CD4-positive, alpha-beta T cell (primary cell): ENCODE results near the gene KRTAP9-2. TPM values are rescaled to one million over a fixed set of nuclear protein-coding genes. Genes with fewer than 3 reads are reported as not detected.

ENCODE experiments used
- ATAC-seq: fragments of 200-7000 bp; cut with Tn5 transposase; one replicate; pipeline ENCODE4 v1.10.0; 2022; ENCODE audit warnings: mild to moderate bottlenecking; ENCODE audit not compliant: poor library complexity
- CTCF ChIA-PET: fragments of 350-600 bp; sonication (Branson Sonifier 250); formaldehyde crosslinking; loops from one replicate; lab custom pipeline; 2021; ENCODE audit warnings: antibody characterized with exemption, inconsistent platforms; lab: Charles Lee
- POLR2A ChIA-PET: fragments of 350-600 bp; sonication (Branson Sonifier 250); formaldehyde crosslinking; loops from one replicate; lab custom pipeline; 2021; ENCODE audit warnings: antibody characterized with exemption, inconsistent platforms; lab: Charles Lee
- DNase-seq, 14 experiments: peaks; one replicate each; pipeline ENCODE4 v3.0.0-alpha.2; 2013 to 2020; ENCODE audit warnings: mixed read lengths in 2 of 14
- H3K27ac ChIP-seq, 2 donors: one replicate each; pipeline versions ENCODE4 v1.5.1 to v1.7.0; 2013; ENCODE audit warnings: low read length in 2 of 2, low read depth in 1 of 2, mild to moderate bottlenecking in 1 of 2
- H3K27me3 ChIP-seq, 2 experiments: 1 replicate in 1 of 2; 2 replicates in 1 of 2; pipeline versions ENCODE4 v1.6.1 to v1.7.0; 2013; ENCODE audit warnings: low read length in 2 of 2, control low read depth in 1 of 2, mild to moderate bottlenecking in 1 of 2, moderate library complexity in 1 of 2; ENCODE audit not compliant: insufficient read depth in 2 of 2, control insufficient read depth in 1 of 2
- H3K36me3 ChIP-seq: one replicate; pipeline ENCODE4 v1.6.1; 2013; ENCODE audit warnings: low read length, control low read depth; ENCODE audit not compliant: insufficient read depth
- H3K4me1 ChIP-seq: one replicate; pipeline ENCODE4 v1.6.1; 2013; ENCODE audit warnings: low read length, control low read depth; ENCODE audit not compliant: insufficient read depth
- H3K4me3 ChIP-seq: one replicate; pipeline ENCODE4 v1.5.1; 2013; ENCODE audit warnings: mild to moderate bottlenecking, low read length, moderate library complexity
- H3K9me3 ChIP-seq, 2 experiments: 1 replicate in 1 of 2; 2 replicates in 1 of 2; pipeline versions ENCODE4 v1.6.1 to v1.7.0; 2013; ENCODE audit warnings: low read length in 2 of 2, mild to moderate bottlenecking in 2 of 2, control low read depth in 1 of 2, moderate library complexity in 1 of 2; ENCODE audit not compliant: control insufficient read depth in 1 of 2, insufficient read depth in 1 of 2
- H3K27ac Mint-ChIP-seq: one replicate; pipeline ENCODE4 v1.8.0; 2020; ENCODE audit warnings: mixed read lengths
- H3K27me3 Mint-ChIP-seq: one replicate; pipeline ENCODE4 v1.8.0; 2021; ENCODE audit warnings: mixed read lengths
- H3K36me3 Mint-ChIP-seq: one replicate; pipeline ENCODE4 v1.8.0; 2021; ENCODE audit warnings: low read depth, mixed read lengths
- H3K4me1 Mint-ChIP-seq: one replicate; pipeline ENCODE4 v1.8.0; 2021; ENCODE audit warnings: low read depth, mixed read lengths
- H3K4me3 Mint-ChIP-seq: one replicate; pipeline ENCODE4 v1.8.0; 2020; ENCODE audit warnings: mild to moderate bottlenecking, mixed read lengths
- H3K9me3 Mint-ChIP-seq: one replicate; pipeline ENCODE4 v1.8.0; 2020; ENCODE audit warnings: mixed read lengths
- CTCF ChIP-seq: fragments of 200-600 bp; IDR thresholded peaks from one replicate; pipeline ENCODE4 v1.8.0; 2022; ENCODE audit warnings: antibody characterized with exemption, mild to moderate bottlenecking
- intact Hi-C, 2 experiments: fragments of 100-400 bp; cut with DNase I in 1 of 2; cut with micrococcal nuclease in 1 of 2; formaldehyde crosslinking; loops; one replicate each; pipeline versions ENCODE4 v1.15.1 to v1.9.0; 2023 to 2025; cut with DNase I, micrococcal nuclease
- total RNA-seq, 174 experiments: library from RNA in 2 of 174; stranded (reverse) in 2 of 174; gene quantifications; one replicate each; pipeline ENCODE4 v1.2.3 and lab custom pipeline; 2021 to 2026

The KRTAP9-2 gene
- total RNA-seq, 2 experiments from 2014 or later: not detected

GRCh38 chr17:41178341-41178740, 48.1 kb upstream of the KRTAP9-2 start:
- no peak overlapping the region for H3K27ac Mint-ChIP-seq
- H3K4me1 ChIP-seq: no peaks in the 10 kb centered on the region
- no peaks in the 10 kb centered on the region for H3K4me1 Mint-ChIP-seq
- H3K9me3 ChIP-seq: no peaks in the 10 kb centered on the region
- DNase-seq (no peak), ATAC-seq (no peak)
- H3K27ac ChIP-seq: no peak overlapping the region
- H3K27me3 ChIP-seq: no peaks in the 10 kb centered on the region
- ChIA-PET CTCF (no interaction called here), POLR2A (no interaction called here)
- no peaks in the 10 kb centered on the region for H3K27me3 Mint-ChIP-seq
- H3K36me3 ChIP-seq: no peaks in the 10 kb centered on the region
- no peak overlapping the region for H3K4me3 Mint-ChIP-seq
- H3K36me3 Mint-ChIP-seq: no peaks in the 10 kb centered on the region
- no peaks in the 10 kb centered on the region for H3K9me3 Mint-ChIP-seq
- H3K4me3 ChIP-seq: no peak overlapping the region
- TF ChIP-seq CTCF: no peak
- intact Hi-C loops: no loop called here

DNA sequence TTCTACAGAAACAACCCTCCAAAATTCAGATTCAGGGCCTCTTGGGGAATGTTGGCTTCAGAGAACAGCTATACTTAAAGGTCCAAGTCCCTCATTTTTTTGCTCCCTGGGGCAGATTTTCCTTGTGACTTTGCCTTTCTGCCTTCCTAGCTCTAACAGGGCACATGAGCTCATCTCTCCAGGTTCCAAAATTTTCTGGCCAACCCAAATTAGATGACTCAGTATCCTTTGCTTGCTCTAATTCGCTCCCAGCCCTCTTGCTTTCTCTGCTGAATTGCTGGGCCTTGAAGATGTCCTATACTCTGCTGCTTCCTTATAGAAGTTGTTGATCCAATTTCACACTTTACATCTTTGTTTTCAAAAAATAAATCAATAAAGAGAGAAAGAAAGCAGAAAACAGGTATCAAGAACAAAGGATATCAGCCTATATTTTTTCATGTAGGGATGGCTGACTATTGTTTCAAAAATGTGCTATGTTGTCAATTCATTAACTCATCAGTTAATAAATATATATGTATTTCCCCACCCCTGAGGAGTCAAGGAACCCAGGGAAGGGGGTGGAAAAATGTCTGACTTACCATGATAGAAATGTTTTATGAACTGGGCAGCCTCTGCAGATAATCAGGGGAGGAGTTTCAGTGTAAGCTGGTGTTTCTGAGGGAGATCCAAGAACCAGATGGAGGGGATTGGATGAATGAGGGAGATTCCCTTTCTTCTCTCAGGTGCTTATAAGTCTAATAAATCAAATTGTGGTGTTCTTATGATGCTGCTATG, 47.4 kb upstream of the KRTAP9-2 start:
- Mint-ChIP-seq H3K4me3 (no peak overlapping the region), H3K27ac (no peak overlapping the region)
- POLR2A ChIA-PET: no interaction called here

DNA sequence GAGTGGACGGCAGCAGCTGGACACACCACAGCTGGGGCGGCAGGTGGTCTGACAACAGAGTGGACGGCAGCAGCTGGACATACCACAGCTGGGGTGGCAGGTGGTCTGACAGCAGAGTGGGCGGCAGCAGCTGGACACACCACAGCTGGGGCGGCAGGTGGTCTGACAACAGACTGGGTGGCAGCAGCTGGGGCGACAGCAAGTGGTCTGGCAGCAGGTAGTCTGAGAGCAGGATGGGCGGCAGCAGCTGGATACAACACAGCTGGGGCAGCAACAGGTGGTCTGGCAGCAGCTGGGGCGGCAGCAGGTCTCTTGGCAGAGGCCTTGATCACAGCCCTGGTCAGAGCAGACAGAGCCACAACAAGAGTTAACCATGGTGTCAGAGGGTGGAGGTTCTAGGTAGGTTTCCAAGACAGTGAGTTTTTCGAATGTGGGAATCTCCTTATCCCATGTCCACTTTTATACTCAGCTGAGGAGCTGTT, 41.9 kb upstream of the KRTAP9-2 start, which contains the start of gene KRTAP4-1:
Gene KRTAP4-1, minus strand, starts transcription at position 432 of the 482 bp plus-strand sequence. Its CDS starts 57 bp downstream, at position 375.
- H3K27ac ChIP-seq: no peak within 1 kb of the TSS
- no peak within 1 kb of the TSS for H3K4me3 Mint-ChIP-seq
- H3K4me3 ChIP-seq: no peak within 1 kb of the TSS
- H3K36me3 Mint-ChIP-seq: no peaks in the 10 kb centered on the region
- H3K4me1 ChIP-seq: no peaks in the 10 kb centered on the region
- H3K27me3 ChIP-seq: no peaks in the 10 kb centered on the region
- ATAC-seq: no peak
- no peak for DNase-seq
- no peaks in the 10 kb centered on the region for H3K9me3 Mint-ChIP-seq
- no peak within 1 kb of the TSS for H3K27ac Mint-ChIP-seq
- intact Hi-C loops: no loop called here
- no peak for TF ChIP-seq CTCF
- H3K36me3 ChIP-seq: no peaks in the 10 kb centered on the region
- ChIA-PET POLR2A (no interaction called here), CTCF (no interaction called here)
- H3K27me3 Mint-ChIP-seq: peaks cover 19% of the 10 kb centered on the region
- no peaks in the 10 kb centered on the region for H3K9me3 ChIP-seq
- H3K4me1 Mint-ChIP-seq: no peaks in the 10 kb centered on the region

More for the DNA sequence above, 47.4 kb upstream of the KRTAP9-2 start:
- Mint-ChIP-seq H3K36me3 (no peaks in the 10 kb centered on the region), H3K4me1 (no peaks in the 10 kb centered on the region), H3K9me3 (no peaks in the 10 kb centered on the region), H3K27me3 (peaks cover under 1% of the 10 kb centered on the region)
- Histone ChIP-seq H3K27ac (no peak overlapping the region), H3K4me3 (no peak overlapping the region), H3K4me1 (no peaks in the 10 kb centered on the region), H3K27me3 (no peaks in the 10 kb centered on the region), H3K36me3 (no peaks in the 10 kb centered on the region), H3K9me3 (no peaks in the 10 kb centered on the region)
- CTCF ChIA-PET: no interaction called here
- TF ChIP-seq CTCF: no peak
- intact Hi-C loops: no loop called here
- no peak for ATAC-seq
- DNase-seq: no peak
